HEK293T (cell line): ENCODE data around the gene TSHR.
"Not testable (repeated sequence)": the region's sequence is repeated elsewhere in the genome, so short reads cannot be mapped to it uniquely, and the experiment has no call there.

Experiments
- CTCF ChIA-PET: fragments of 350-600 bp; formaldehyde crosslinking; extraction: SDS; loops from one replicate; lab custom pipeline; 2021; ENCODE audit warnings: antibody characterized with exemption, inconsistent platforms; lab: Yijun Ruan, JAX
- POLR2A ChIA-PET: fragments of 350-600 bp; formaldehyde crosslinking; extraction: SDS; loops from one replicate; lab custom pipeline; 2020; ENCODE audit warnings: antibody characterized with exemption, inconsistent platforms; lab: Yijun Ruan, JAX
- DNase-seq: peaks from one replicate; pipeline ENCODE4 v3.0.0; 2012; ENCODE audit warnings: mixed read lengths; ENCODE audit errors: extremely low spot score
- ARNT ChIP-seq: fragments of 450-650 bp; IDR thresholded peaks from 2 replicates; pipeline ENCODE4 v1.6.1; 2017; ENCODE audit warnings: mild to moderate bottlenecking
- BHLHE40 ChIP-seq: fragments of 450-650 bp; IDR thresholded peaks from 2 replicates; pipeline ENCODE4 v1.6.1; 2016; ENCODE audit warnings: mild to moderate bottlenecking, moderate library complexity, borderline replicate concordance
- CTBP1 ChIP-seq: fragments of 450-650 bp; IDR thresholded peaks from 2 replicates; pipeline ENCODE4 v1.6.1; 2016; ENCODE audit warnings: borderline replicate concordance
- ELF4 ChIP-seq: fragments of 450-650 bp; IDR thresholded peaks from 2 replicates; pipeline ENCODE4 v1.6.1; 2017; ENCODE audit warnings: antibody characterized with exemption
- FOXA1 ChIP-seq: fragments of 450-650 bp; IDR thresholded peaks from 2 replicates; pipeline ENCODE4 v1.6.1; 2016; ENCODE audit warnings: mild to moderate bottlenecking
- FOXK2 ChIP-seq: fragments of 450-650 bp; IDR thresholded peaks from 2 replicates; pipeline ENCODE4 v1.6.1; 2016; ENCODE audit warnings: mild to moderate bottlenecking
- FOXM1 ChIP-seq: fragments of 450-650 bp; IDR thresholded peaks from 2 replicates; pipeline ENCODE4 v1.6.1; 2017; ENCODE audit warnings: mild to moderate bottlenecking, borderline replicate concordance
- HDGF ChIP-seq: fragments of 450-650 bp; IDR thresholded peaks from 2 replicates; pipeline ENCODE4 v1.6.1; 2017; ENCODE audit warnings: antibody characterized with exemption, borderline replicate concordance
- L3MBTL2 ChIP-seq: fragments of 450-650 bp; conservative IDR thresholded peaks from 2 replicates; pipeline ENCODE4 v1.6.1; 2016; ENCODE audit warnings: mild to moderate bottlenecking
- LEF1 ChIP-seq: fragments of 450-650 bp; IDR thresholded peaks from 2 replicates; pipeline ENCODE4 v1.6.1; 2017; ENCODE audit warnings: mild to moderate bottlenecking, borderline replicate concordance
- NFRKB ChIP-seq: fragments of 450-650 bp; IDR thresholded peaks from 2 replicates; pipeline ENCODE4 v1.6.1; 2016; ENCODE audit warnings: mild to moderate bottlenecking, moderate library complexity
- SP1 ChIP-seq: fragments of 450-650 bp; IDR thresholded peaks from 2 replicates; pipeline ENCODE4 v1.6.1; 2017
- SUZ12 ChIP-seq: fragments of 450-650 bp; IDR thresholded peaks from 2 replicates; pipeline ENCODE4 v1.6.1; 2016; ENCODE audit warnings: mild to moderate bottlenecking
- TARDBP ChIP-seq: fragments of 450-650 bp; IDR thresholded peaks from 2 replicates; pipeline ENCODE4 v1.6.1; 2016
- ZNF384 ChIP-seq: fragments of 450-650 bp; IDR thresholded peaks from 2 replicates; pipeline ENCODE4 v1.6.1; 2016
- TF ChIP-seq, protein P1 (sequence below): fragments of 450-650 bp; IDR thresholded peaks from 2 replicates; pipeline ENCODE4 v1.6.1; 2016

TSHR gene

GRCh38 chr14:80955416-80955941 is at the start of gene TSHR:
TSS of gene TSHR (plus strand) at chr14:80955621. CDS start at chr14:80955681, 60 bp downstream.
- peak; percentile 8 for DNase-seq
- TF ChIP-seq BHLHE40, result no peak
- no peak for TF ChIP-seq HDGF
- TF ChIP-seq NFRKB, result no peak
- ChIA-PET CTCF (interaction anchor here (0.6 to 2.2 kb wide), 4 partner anchors 18 to 509 kb away, joined by 3 to 14 read pairs (median 4); no protein-coding TSS in a partner anchor), POLR2A (interaction anchor here (1.0 to 1.3 kb wide), 2 partner anchors 32 to 215 kb away, joined by 3 to 4 read pairs; no protein-coding TSS in a partner anchor)

DNA sequence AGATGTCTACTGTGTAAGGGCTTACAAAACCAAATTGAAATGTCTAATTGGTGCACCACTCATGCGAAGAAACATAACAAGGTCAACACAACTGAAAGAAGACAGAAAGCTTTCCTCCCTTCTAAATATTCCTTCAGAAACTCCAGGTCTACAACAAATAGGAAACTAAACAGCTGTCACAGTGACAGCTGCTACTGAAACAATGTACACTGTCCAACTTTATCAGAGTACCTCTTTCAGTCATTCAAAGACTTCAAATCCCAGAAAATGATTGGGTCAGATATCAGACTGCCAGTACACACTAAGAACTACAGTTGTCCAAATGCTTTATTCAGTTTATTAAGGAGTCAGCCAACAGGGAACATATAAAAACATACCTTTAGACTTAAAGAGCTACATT is 49.1 kb upstream of the TSHR start:
- ChIA-PET CTCF (no interaction called here), POLR2A (no interaction called here)
- no peak for DNase-seq
- TF ChIP-seq FOXK2 (no peak), FOXA1 (no peak), L3MBTL2 (no peak), TARDBP (no peak), HDGF (no peak), FOXM1 (no peak), ELF4 (no peak), NFRKB (no peak), ZNF384 (no peak), ARNT (no peak), SP1 (no peak), LEF1 (no peak), CTBP1 (no peak), BHLHE40 (no peak)
- TF ChIP-seq, protein P1, sequence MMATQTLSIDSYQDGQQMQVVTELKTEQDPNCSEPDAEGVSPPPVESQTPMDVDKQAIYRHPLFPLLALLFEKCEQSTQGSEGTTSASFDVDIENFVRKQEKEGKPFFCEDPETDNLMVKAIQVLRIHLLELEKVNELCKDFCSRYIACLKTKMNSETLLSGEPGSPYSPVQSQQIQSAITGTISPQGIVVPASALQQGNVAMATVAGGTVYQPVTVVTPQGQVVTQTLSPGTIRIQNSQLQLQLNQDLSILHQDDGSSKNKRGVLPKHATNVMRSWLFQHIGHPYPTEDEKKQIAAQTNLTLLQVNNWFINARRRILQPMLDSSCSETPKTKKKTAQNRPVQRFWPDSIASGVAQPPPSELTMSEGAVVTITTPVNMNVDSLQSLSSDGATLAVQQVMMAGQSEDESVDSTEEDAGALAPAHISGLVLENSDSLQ, result no peak

- ChIA-PET POLR2A (no interaction called here), CTCF (no interaction called here)
- no peak for DNase-seq
- TF ChIP-seq L3MBTL2 (no peak), FOXA1 (no peak), HDGF (no peak), FOXK2 (no peak), ELF4 (no peak), FOXM1 (no peak), TARDBP (no peak), SUZ12 (no peak), NFRKB (no peak), SP1 (no peak), ZNF384 (no peak), CTBP1 (no peak), LEF1 (no peak), BHLHE40 (no peak), ARNT (no peak)
- TF ChIP-seq, protein P1, result no peak
Observed at GRCh38 chr14:80906946-80907345, 48.5 kb upstream of the TSHR start.

GRCh38 chr14:80912013-80912412 is 43.4 kb upstream of the TSHR start:
- POLR2A ChIA-PET, CTCF ChIA-PET, DNase-seq: not testable (repeated sequence)

DNA sequence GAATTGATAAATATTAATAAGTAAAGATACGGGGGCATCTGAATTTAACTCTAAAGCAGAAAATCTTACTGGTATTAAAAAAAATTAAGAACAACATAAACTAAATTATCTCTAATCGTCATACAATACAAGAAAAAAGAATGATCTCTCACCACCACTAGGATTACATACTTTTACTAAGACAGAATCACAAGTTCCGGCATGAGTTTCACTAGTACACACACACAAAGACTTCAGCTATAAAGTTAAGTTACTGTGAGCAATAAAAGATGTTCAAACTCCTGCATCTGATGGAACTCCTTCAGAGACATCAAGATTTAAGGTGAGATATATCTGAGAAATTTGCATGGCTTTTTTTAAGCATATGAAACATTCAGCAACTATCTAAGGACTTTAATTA is 35.8 kb upstream of the TSHR start:
- no peak for TF ChIP-seq ELF4
- TF ChIP-seq, protein P1, result no peak
- no peak for TF ChIP-seq SP1
- no peak for TF ChIP-seq ARNT
- no peak for TF ChIP-seq ZNF384
- no peak for TF ChIP-seq SUZ12
- TF ChIP-seq HDGF, result no peak
- TF ChIP-seq LEF1, result no peak
- TF ChIP-seq BHLHE40, result no peak
- no peak for TF ChIP-seq NFRKB
- TF ChIP-seq FOXM1, result no peak
- no peak for TF ChIP-seq FOXK2
- no peak for TF ChIP-seq CTBP1
- no peak for TF ChIP-seq L3MBTL2
- no peak for TF ChIP-seq TARDBP
- no peak for DNase-seq
- CTCF ChIA-PET, result no interaction called here
- POLR2A ChIA-PET, result no interaction called here

GRCh38 chr14:80923368-80923767 is 32.1 kb upstream of the TSHR start:
- ChIA-PET CTCF (interaction anchor here (0.5 kb wide), 1 partner anchor 15 kb away, joined by 3 read pairs; no protein-coding TSS in a partner anchor), POLR2A (interaction anchor here (1.5 kb wide), 1 partner anchor 17 kb away, joined by 3 read pairs; no protein-coding TSS in a partner anchor)
- no peak for TF ChIP-seq LEF1
- TF ChIP-seq CTBP1, result no peak
- TF ChIP-seq BHLHE40, result no peak
- TF ChIP-seq NFRKB, result no peak
- TF ChIP-seq SP1, result no peak
- no peak for TF ChIP-seq FOXA1
- no peak for TF ChIP-seq ZNF384
- no peak for TF ChIP-seq ELF4
- no peak for TF ChIP-seq FOXK2
- TF ChIP-seq ARNT, result no peak
- no peak for TF ChIP-seq SUZ12
- TF ChIP-seq TARDBP, result no peak
- TF ChIP-seq, protein P1, result no peak
- no peak for DNase-seq
